GM12875 (cell line): ENCODE measurements around the gene CHI3L2.

Source experiments
- H3K4me3 ChIP-seq: one replicate; pipeline ENCODE4 v1.5.1; 2011; ENCODE audit warnings: low read depth, low read length, control low read depth
- TF ChIP-seq, protein P1 (sequence below): IDR thresholded peaks from 2 replicates; pipeline ENCODE4 v1.5.1; 2011; ENCODE audit warnings: low read depth, mild to moderate bottlenecking, control low read depth, inconsistent platforms, low read length, moderate library complexity, borderline replicate concordance; ENCODE audit not compliant: insufficient read depth

CHI3L2 gene

DNA sequence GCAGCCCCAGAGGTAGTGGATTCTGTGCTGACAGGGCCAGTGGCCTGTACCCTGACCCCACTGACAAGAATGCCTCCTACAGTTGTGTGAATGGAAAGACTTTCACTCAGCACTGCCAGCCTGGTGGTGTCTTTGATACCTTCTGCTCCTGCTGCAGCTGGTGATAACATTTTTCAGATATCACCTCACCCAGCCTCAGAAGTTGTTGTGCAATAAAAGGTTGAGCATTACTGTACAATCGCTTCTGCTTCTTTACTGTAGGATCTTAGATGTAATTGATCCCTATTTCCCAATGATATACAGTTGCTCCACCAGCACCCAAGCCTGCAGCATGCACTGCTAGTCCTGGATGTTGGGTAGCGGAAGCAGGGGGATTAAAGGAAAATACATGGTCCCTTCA, 58.4 kb downstream of the CHI3L2 start:
- TF ChIP-seq, protein P1, sequence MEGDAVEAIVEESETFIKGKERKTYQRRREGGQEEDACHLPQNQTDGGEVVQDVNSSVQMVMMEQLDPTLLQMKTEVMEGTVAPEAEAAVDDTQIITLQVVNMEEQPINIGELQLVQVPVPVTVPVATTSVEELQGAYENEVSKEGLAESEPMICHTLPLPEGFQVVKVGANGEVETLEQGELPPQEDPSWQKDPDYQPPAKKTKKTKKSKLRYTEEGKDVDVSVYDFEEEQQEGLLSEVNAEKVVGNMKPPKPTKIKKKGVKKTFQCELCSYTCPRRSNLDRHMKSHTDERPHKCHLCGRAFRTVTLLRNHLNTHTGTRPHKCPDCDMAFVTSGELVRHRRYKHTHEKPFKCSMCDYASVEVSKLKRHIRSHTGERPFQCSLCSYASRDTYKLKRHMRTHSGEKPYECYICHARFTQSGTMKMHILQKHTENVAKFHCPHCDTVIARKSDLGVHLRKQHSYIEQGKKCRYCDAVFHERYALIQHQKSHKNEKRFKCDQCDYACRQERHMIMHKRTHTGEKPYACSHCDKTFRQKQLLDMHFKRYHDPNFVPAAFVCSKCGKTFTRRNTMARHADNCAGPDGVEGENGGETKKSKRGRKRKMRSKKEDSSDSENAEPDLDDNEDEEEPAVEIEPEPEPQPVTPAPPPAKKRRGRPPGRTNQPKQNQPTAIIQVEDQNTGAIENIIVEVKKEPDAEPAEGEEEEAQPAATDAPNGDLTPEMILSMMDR: no peak
- no peak overlapping the region for H3K4me3 ChIP-seq

- no peak overlapping the region for H3K4me3 ChIP-seq
- TF ChIP-seq, protein P1: no peak
These were observed 59.4 kb downstream of the CHI3L2 start for GRCh38 chr1:111286912-111287311.

DNA sequence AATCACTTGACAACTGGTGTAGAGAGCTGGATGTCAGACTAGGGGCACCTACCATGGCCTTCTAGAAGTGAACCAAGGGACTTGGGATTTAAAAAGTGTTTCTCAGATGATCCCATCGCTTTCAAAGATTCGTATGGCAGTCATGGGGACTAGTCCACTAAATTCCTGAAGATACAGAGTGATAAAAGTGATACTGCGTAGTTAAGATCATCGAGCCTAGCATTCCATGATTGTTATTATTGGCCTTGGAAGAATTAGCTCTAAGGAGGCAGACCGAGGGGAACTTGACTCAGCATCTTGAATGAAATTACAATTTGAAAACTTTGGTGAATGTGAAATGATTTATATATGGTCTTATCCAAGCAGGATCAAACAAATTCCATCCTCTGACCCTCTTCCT, 61.9 kb downstream of the CHI3L2 start:
- H3K4me3 ChIP-seq: no peak overlapping the region
- TF ChIP-seq, protein P1: no peak

DNA sequence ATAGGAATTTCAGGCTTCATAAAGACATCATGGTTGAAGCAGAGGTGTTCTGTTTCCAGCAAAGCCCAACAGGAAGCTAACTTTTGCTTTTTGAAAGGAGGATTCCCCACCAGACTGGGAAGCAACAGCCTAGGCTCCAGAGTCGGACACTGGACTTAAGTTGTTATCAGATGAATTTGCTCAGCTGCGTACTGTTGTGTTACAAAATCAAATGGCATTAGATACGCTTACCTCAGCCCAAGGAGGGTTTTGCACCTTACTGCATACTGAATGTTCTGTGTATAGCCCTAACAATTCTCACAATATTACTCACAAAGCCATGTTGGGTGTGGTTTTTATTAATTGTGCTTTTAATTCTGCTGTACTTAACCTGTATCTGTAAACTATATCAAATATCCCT, 62.6 kb downstream of the CHI3L2 start:
- no peak overlapping the region for H3K4me3 ChIP-seq
- TF ChIP-seq, protein P1: no peak

DNA sequence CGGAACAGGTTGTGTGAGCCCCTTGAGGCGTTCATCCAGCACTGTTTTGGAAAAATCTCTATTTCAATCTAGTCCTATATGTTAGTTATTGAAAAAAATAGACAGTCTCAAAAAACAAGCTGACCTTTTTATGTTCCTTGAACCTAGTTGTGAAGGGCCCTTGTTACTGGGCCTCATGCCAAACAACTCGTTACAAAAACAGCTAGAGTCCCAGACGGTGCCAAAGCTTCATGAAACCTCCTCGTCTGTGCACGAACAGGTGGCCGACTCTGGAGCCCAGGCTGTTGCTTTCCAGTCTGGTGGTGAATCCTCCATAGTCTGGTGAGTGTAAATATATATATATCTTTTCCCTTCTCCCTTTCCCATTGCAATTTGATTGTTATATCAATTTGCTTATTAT, 63.1 kb downstream of the CHI3L2 start, which contains the start of gene CHIA:
CHIA (plus strand) TSS at position 222 of the 400 bp plus-strand sequence. CDS start 19,617 bp downstream, outside the sequence.
- TF ChIP-seq, protein P1: no peak
- no peak within 1 kb of the TSS for H3K4me3 ChIP-seq
